GM12878 (cell line): ENCODE measurements around the gene PGM5. TPM values are rescaled to one million over a fixed set of nuclear protein-coding genes. Genes with fewer than 3 reads are reported as not detected.

Source experiments
- ATF7 ChIP-seq: fragments of 450-650 bp; IDR thresholded peaks from 2 replicates; pipeline ENCODE4 v1.6.1; 2016; ENCODE audit warnings: low read depth, mild to moderate bottlenecking
- CREB1 ChIP-seq: IDR thresholded peaks from 2 replicates; pipeline ENCODE4 v1.6.1; 2012; ENCODE audit warnings: low read depth, mild to moderate bottlenecking, inconsistent platforms
- CREM ChIP-seq: IDR thresholded peaks from 2 replicates; pipeline ENCODE4 v1.6.1; 2014; ENCODE audit warnings: antibody characterized with exemption, low read depth
- CUX1 ChIP-seq: IDR thresholded peaks from 2 replicates; pipeline ENCODE4 v1.6.1; 2012; ENCODE audit warnings: improper control_type of control experiment, low read depth, low read length; ENCODE audit not compliant: insufficient replicate concordance
- EP300 ChIP-seq, 2 experiments: fragments of 150-350 bp in 1 of 2; IDR thresholded peaks; 2 replicates each; pipeline ENCODE4 v1.6.1; 2011 to 2012; ENCODE audit warnings: low read depth in 2 of 2, low read length in 2 of 2, borderline replicate concordance in 1 of 2, improper control_type of control experiment in 1 of 2, inconsistent platforms in 1 of 2; ENCODE audit not compliant: control insufficient read depth in 1 of 2
- FOXM1 ChIP-seq: IDR thresholded peaks from 2 replicates; pipeline ENCODE4 v1.6.1; 2012; ENCODE audit warnings: low read depth, mild to moderate bottlenecking, inconsistent platforms, low read length, moderate library complexity
- GABPA ChIP-seq: IDR thresholded peaks from 2 replicates; pipeline ENCODE4 v1.6.1; 2014; ENCODE audit warnings: antibody characterized with exemption, low read depth, mild to moderate bottlenecking, inconsistent platforms
- JUND ChIP-seq: IDR thresholded peaks from 2 replicates; pipeline ENCODE4 v1.6.1; 2012; ENCODE audit warnings: low read depth, mild to moderate bottlenecking, low read length, improper control_type of control experiment, moderate library complexity
- KDM1A ChIP-seq: fragments of 200-600 bp; sonication (generic); IDR thresholded peaks from 2 replicates; pipeline ENCODE4 v1.6.1; 2016; ENCODE audit warnings: borderline replicate concordance
- MEF2A ChIP-seq: IDR thresholded peaks from 2 replicates; pipeline ENCODE4 v1.6.1; 2011; ENCODE audit warnings: low read depth, mild to moderate bottlenecking, low read length, moderate library complexity; ENCODE audit not compliant: insufficient read depth
- PAX5 ChIP-seq: IDR thresholded peaks from 2 replicates; pipeline ENCODE4 v1.6.1; 2011; ENCODE audit warnings: low read depth, low read length, borderline replicate concordance
- PKNOX1 ChIP-seq: fragments of 450-650 bp; IDR thresholded peaks from 2 replicates; pipeline ENCODE4 v1.6.1; 2016; ENCODE audit warnings: mild to moderate bottlenecking
- PML ChIP-seq: IDR thresholded peaks from 2 replicates; pipeline ENCODE4 v1.6.1; 2012; ENCODE audit warnings: low read length, inconsistent platforms
- POLR2AphosphoS5 ChIP-seq: IDR thresholded peaks from 2 replicates; pipeline ENCODE4 v1.6.1; 2011; ENCODE audit warnings: mild to moderate bottlenecking, low read length, inconsistent platforms
- RCOR1 ChIP-seq: conservative IDR thresholded peaks from 2 replicates; pipeline ENCODE4 v1.6.1; 2012; ENCODE audit warnings: low read depth, low read length, improper control_type of control experiment
- RELB ChIP-seq: fragments of 450-650 bp; IDR thresholded peaks from 2 replicates; pipeline ENCODE4 v1.6.1; 2017; ENCODE audit warnings: low read depth, mild to moderate bottlenecking, moderate library complexity
- SP1 ChIP-seq: IDR thresholded peaks from one replicate; pipeline ENCODE4 v1.6.1; 2011; ENCODE audit warnings: low read depth, low read length
- SPI1 ChIP-seq: IDR thresholded peaks from 2 replicates; pipeline ENCODE4 v1.6.1; 2011; ENCODE audit warnings: low read depth, mild to moderate bottlenecking, low read length, moderate library complexity, borderline replicate concordance; ENCODE audit not compliant: insufficient read depth
- TCF12 ChIP-seq: IDR thresholded peaks from 2 replicates; pipeline ENCODE4 v1.6.1; 2011; ENCODE audit warnings: low read depth, mild to moderate bottlenecking, low read length
- USF1 ChIP-seq: IDR thresholded peaks from 2 replicates; pipeline ENCODE4 v1.6.1; 2011; ENCODE audit warnings: borderline replicate concordance, low read depth, mild to moderate bottlenecking, moderate library complexity, mixed read lengths, low read length; ENCODE audit not compliant: insufficient read depth; ENCODE audit errors: extremely low read length
- ZNF217 ChIP-seq: fragments of 450-650 bp; IDR thresholded peaks from 2 replicates; pipeline ENCODE4 v1.6.1; 2017; ENCODE audit warnings: antibody characterized with exemption, mild to moderate bottlenecking
- polyA plus RNA-seq, 11 experiments: library from polyadenylated mRNA; depleted of rRNA in 4 of 11; unstranded in 6 of 11; stranded (reverse) in 5 of 11; fragments of >200 nt; fragmentation: Nextera tagmentation in 4 of 11; fragmentation: Illumina TruSeq in 1 of 11; extraction: Ambion mirVana in 4 of 11; extraction: Trizol in 1 of 11; gene quantifications; 1 replicate in 1 of 11; 2 replicates in 10 of 11; pipeline versions ENCODE4 v1.2.1 to v1.2.3, GENCODE V29; 2011 to 2016; ENCODE audit warnings: inconsistent platforms in 2 of 11, missing spikeins in 2 of 11, low read depth in 1 of 11
- total RNA-seq, 4 experiments: library from RNA; depleted of rRNA in 3 of 4; stranded (reverse); fragments of >200 nt in 3 of 4; fragmentation: Illumina TruSeq in 1 of 4; extraction: Trizol in 1 of 4; gene quantifications; 2 replicates each; pipeline versions ENCODE4 v1.2.1 to v1.2.3, GENCODE V29; 2013 to 2021

PGM5 gene
- total and polyA plus RNA-seq, 10 of the 15 experiments (the other 5 are each of a cell fraction or from before 2014, with no cell fraction given), result 0.28 to 0.73 TPM; not detected in 8

- TF ChIP-seq CUX1 (no peak), KDM1A (no peak), RCOR1 (0 out of 2 replicates have a peak, but pooled peaks have one; percentile 22), PAX5 (peak; percentile 100), EP300 (IDR thresholded peaks at IDR 0.05; ENCODE audit: borderline replicate concordance in 1 of 2, control insufficient read depth in 1 of 2, low read depth in 2 of 2, low read length in 2 of 2) (peak; percentile 66 to 73), FOXM1 (peak; percentile 90), SP1 (peak; percentile 64), POLR2AphosphoS5 (peak; percentile 53; the same call in 1 of the 2 replicates), JUND (peak; percentile 57; the same call in 1 of the 2 replicates), GABPA (peak; percentile 54; the same call in 1 of the 2 replicates), ZNF217 (peak; percentile 89; the same call in 1 of the 2 replicates), MEF2A (peak; percentile 67), USF1 (peak; percentile 38), ATF7 (peak; percentile 54; the same call in 1 of the 2 replicates), TCF12 (peak; percentile 59; the same call in 1 of the 2 replicates), PKNOX1 (peak; percentile 65; the same call in 1 of the 2 replicates), SPI1 (peak; percentile 87), PML (no peak), CREM (peak; percentile 77), CREB1 (peak; percentile 48; the same call in 1 of the 2 replicates), RELB (peak; percentile 69)
Observed at GRCh38 chr9:68546596-68547390, 190.4 kb downstream of the PGM5 start (continued).
